Chondrocyte (in vitro differentiated cells): Measurements from ENCODE around the gene RAB17. TPM values are rescaled to one million over a fixed set of nuclear protein-coding genes. Genes with fewer than 3 reads are reported as not detected.

Source experiments
- DNase-seq: peaks from one replicate; pipeline ENCODE4 v3.0.0; 2021; ENCODE audit warnings: mixed read lengths, low spot score
- H3K27ac Mint-ChIP-seq: one replicate; pipeline ENCODE4 v1.8.0; 2021; ENCODE audit warnings: mild to moderate bottlenecking, moderate library complexity, mixed read lengths; ENCODE audit not compliant: unreplicated experiment
- H3K27me3 Mint-ChIP-seq: 2 replicates; pipeline ENCODE4 v1.8.0; 2021; ENCODE audit warnings: low read depth, mixed read lengths
- H3K36me3 Mint-ChIP-seq: 2 replicates; pipeline ENCODE4 v1.8.0; 2021; ENCODE audit warnings: low read depth, mixed read lengths
- H3K4me1 Mint-ChIP-seq: 2 replicates; pipeline ENCODE4 v1.8.0; 2021; ENCODE audit warnings: low read depth, mild to moderate bottlenecking, mixed read lengths
- H3K4me3 Mint-ChIP-seq: one replicate; pipeline ENCODE4 v1.8.0; 2021; ENCODE audit warnings: mild to moderate bottlenecking, moderate library complexity, mixed read lengths; ENCODE audit not compliant: unreplicated experiment
- H3K9me3 Mint-ChIP-seq: 2 replicates; pipeline ENCODE4 v1.8.0; 2021; ENCODE audit warnings: low read depth, mixed read lengths
- total RNA-seq: library from RNA; stranded (reverse); gene quantifications from 3 replicates; pipeline ENCODE4 v1.2.1, GENCODE V29; 2021
- TF ChIP-seq, protein P1 (sequence below): fragments of 200-600 bp; sonication (generic); IDR thresholded peaks from 2 replicates; pipeline ENCODE4 v1.5.0; 2021; ENCODE audit warnings: antibody characterized with exemption, mild to moderate bottlenecking, moderate library complexity

Gene RAB17
- total RNA-seq, 1 donor from 2014 or later: 0.25 TPM

DNA sequence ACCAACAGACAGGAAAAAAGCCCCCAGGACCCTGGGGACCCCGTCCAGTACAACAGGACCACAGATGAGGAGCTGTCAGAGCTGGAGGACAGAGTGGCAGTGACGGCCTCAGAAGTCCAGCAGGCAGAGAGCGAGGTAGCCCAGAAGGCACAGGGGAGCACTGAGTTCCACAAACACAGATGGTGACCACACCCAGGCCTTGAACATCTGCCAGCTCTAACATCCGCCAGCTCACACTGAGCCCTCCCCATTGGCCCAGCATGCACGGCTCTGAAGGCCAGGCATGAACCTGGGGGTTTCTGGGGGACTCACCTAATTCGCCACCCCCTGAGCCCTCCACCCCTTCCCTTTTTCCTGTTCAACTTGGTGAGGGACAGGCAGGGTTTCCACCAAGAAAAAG, 49.7 kb downstream of the RAB17 start:
- Mint-ChIP-seq H3K27ac (no peak overlapping the region), H3K4me1 (peaks cover 6% of the 10 kb centered on the region), H3K36me3 (peaks cover 2% of the 10 kb centered on the region), H3K9me3 (peaks cover 3% of the 10 kb centered on the region), H3K4me3 (no peak overlapping the region), H3K27me3 (no peaks in the 10 kb centered on the region)
- TF ChIP-seq, protein P1, sequence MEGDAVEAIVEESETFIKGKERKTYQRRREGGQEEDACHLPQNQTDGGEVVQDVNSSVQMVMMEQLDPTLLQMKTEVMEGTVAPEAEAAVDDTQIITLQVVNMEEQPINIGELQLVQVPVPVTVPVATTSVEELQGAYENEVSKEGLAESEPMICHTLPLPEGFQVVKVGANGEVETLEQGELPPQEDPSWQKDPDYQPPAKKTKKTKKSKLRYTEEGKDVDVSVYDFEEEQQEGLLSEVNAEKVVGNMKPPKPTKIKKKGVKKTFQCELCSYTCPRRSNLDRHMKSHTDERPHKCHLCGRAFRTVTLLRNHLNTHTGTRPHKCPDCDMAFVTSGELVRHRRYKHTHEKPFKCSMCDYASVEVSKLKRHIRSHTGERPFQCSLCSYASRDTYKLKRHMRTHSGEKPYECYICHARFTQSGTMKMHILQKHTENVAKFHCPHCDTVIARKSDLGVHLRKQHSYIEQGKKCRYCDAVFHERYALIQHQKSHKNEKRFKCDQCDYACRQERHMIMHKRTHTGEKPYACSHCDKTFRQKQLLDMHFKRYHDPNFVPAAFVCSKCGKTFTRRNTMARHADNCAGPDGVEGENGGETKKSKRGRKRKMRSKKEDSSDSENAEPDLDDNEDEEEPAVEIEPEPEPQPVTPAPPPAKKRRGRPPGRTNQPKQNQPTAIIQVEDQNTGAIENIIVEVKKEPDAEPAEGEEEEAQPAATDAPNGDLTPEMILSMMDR: no peak
- DNase-seq: no peak

DNA sequence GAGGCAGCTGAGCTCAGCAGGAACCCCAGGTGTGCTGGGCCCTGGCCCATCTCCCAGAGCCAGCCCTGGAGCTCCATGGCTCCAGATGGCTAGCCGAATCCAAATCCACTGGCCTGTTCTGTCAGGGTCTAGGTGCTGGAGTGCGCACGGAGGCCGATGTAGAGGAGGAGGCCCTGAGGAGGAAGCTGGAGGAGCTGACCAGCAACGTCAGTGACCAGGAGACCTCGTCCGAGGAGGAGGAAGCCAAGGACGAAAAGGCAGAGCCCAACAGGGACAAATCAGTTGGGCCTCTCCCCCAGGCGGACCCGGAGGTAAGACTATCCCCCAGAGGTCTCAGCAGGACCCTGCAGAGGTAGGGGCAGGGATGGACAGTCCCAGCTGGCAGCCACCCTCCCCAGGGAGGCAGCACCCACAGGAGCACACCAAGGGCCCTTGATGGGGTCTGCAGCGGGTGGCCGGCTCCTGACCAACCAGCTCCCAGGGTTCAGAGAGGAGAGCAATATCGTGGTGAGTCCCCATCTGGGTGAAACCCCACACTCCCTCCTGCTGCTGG, 50.2 kb downstream of the RAB17 start:
- Mint-ChIP-seq H3K4me3 (no peak overlapping the region), H3K9me3 (peaks cover 3% of the 10 kb centered on the region), H3K36me3 (peaks cover 2% of the 10 kb centered on the region), H3K27me3 (no peaks in the 10 kb centered on the region), H3K4me1 (peaks cover 6% of the 10 kb centered on the region), H3K27ac (no peak overlapping the region)
- no peak for DNase-seq
- TF ChIP-seq, protein P1: no peak

DNA sequence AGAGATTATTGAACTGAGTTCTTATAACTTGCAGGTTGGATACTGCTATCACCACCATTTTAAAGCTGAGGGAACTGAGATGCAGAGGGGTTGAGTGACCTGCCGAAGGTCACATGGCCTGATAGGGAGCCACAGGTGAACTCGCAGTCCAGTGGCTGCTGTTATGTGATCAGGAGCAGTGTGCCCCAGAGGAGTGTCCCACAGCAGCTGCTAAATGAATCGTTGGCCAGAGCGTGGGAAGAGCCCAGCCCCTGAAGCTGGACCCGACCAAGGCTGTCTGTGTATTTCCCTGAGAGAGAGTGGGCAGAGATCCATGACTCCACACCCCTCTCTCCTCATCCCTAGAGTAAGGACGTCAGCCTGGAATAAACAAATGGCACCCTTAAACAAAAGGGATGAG, 50.9 kb downstream of the RAB17 start:
- Mint-ChIP-seq H3K9me3 (peaks cover 3% of the 10 kb centered on the region), H3K27ac (no peak overlapping the region)

DNA sequence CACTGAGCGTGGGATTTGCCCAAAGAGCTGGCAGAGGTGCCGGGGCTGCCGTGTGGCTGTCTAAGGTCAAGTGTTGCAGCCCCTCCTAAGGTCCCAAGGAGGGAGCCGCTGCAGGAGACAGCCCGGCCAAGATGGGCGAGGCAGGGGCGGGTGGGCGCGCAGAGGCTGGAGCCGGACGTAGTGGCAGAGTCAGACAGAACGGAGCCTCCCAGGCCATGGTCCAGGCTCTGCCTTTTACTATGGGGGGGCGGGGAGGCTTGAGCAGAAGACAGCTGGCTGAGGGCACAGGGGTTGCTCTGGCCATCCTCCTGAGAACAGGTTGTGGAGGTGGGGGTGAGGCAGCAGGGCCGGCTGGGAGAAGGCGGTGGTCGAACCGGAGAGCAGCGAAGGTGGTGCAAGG, 51.6 kb downstream of the RAB17 start:
- Mint-ChIP-seq H3K36me3 (peaks cover 2% of the 10 kb centered on the region), H3K9me3 (peaks cover 3% of the 10 kb centered on the region), H3K27ac (no peak overlapping the region), H3K27me3 (no peaks in the 10 kb centered on the region), H3K4me3 (no peak overlapping the region), H3K4me1 (peaks cover 6% of the 10 kb centered on the region)
- DNase-seq: no peak
- TF ChIP-seq, protein P1: no peak

More for the DNA sequence above, 50.9 kb downstream of the RAB17 start:
- Mint-ChIP-seq H3K4me1 (peaks cover 6% of the 10 kb centered on the region), H3K4me3 (no peak overlapping the region), H3K36me3 (peaks cover 2% of the 10 kb centered on the region), H3K27me3 (no peaks in the 10 kb centered on the region)
- TF ChIP-seq, protein P1: no peak
- DNase-seq: no peak

DNA sequence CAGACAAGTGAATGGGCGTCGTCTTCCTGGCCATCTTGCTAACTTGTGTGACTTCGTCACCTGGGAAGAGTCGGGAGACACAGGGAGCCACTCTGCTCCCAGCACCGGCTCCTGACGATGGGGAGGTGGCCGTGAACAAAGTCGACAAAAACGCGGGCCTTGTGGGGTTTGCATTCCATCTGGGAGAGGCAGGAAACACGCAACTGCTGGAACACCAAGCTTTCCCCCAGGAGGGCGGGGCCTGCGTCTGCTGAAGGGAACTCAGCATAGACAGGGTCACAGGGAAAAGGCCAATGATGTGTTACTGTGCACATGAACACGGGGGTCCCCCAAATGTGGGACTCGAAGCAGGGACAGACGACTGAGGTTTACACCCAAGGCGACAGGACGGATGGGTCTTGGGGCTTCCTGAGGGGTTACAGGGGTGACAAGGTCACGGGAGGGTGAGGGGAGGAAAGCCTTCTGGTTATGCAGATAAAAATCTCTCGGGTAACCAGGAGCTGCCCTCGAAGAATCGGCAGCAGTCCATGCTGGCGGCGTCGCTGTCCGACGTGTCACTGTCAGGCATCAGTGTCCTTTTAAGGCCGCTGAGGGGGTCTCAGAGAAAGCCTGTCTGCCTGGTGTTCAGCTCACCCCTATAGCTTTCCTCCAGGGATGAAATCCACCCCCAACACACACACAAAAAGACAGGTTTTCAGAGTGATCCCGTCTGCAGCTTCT, 52.4 kb downstream of the RAB17 start:
- peaks cover 2% of the 10 kb centered on the region for H3K36me3 Mint-ChIP-seq
- TF ChIP-seq, protein P1: no peak
- no peaks in the 10 kb centered on the region for H3K27me3 Mint-ChIP-seq
- H3K4me3 Mint-ChIP-seq: no peak overlapping the region
- no peak overlapping the region for H3K27ac Mint-ChIP-seq
- H3K4me1 Mint-ChIP-seq: peaks cover 6% of the 10 kb centered on the region
- DNase-seq: no peak
- H3K9me3 Mint-ChIP-seq: peaks cover 3% of the 10 kb centered on the region
